ENCODE data around the gene ELMO1. TPM values are rescaled to one million over a fixed set of nuclear protein-coding genes. Genes with fewer than 3 reads are reported as not detected.

ELMO1 gene
- total and polyA plus RNA-seq, 2 donors from 2014 or later, result 6.0 to 35.4 TPM

GRCh38 chr7:37180828-37181549, 267.7 kb downstream of the ELMO1 start:
- H3K9ac ChIP-seq (ENCODE audit: low read length in 3 of 3), result no peak overlapping the region
- DNase-seq (no peak), FAIRE-seq (no peak)
- intact Hi-C loops (cut with DNase I), result no loop called here
- H3K27me3 ChIP-seq (ENCODE audit: control insufficient read depth, insufficient read depth, low read length), result no peaks in the 10 kb centered on the region
- H3K36me3 ChIP-seq (ENCODE audit: control insufficient read depth in 2 of 3, insufficient read depth in 3 of 3, low read length in 3 of 3), result no peaks in the 10 kb centered on the region
- peaks cover 0 to 7% (median 0%) of the 10 kb centered on the region in 3 donors for H3K4me1 ChIP-seq (ENCODE audit: control insufficient read depth in 2 of 3, insufficient read depth in 2 of 3, low read depth in 1 of 3, low read length in 3 of 3)
- no peaks in the 10 kb centered on the region for H3K9me3 ChIP-seq (ENCODE audit: control insufficient read depth in 2 of 3, insufficient read depth in 1 of 3, low read length in 3 of 3)
- no peak overlapping the region for H3K4me3 ChIP-seq (ENCODE audit: low read length in 3 of 3)
- no peak for TF ChIP-seq CTCF (IDR thresholded peaks at IDR 0.05; ENCODE audit: borderline replicate concordance, extremely low read depth, insufficient read depth)
- no peak overlapping the region for H3K27ac ChIP-seq (ENCODE audit: low read depth in 2 of 2, low read length in 2 of 2)

- no peak for DNase-seq
- Histone ChIP-seq H3K9me3 (ENCODE audit: control insufficient read depth in 2 of 3, insufficient read depth in 1 of 3, low read length in 3 of 3) (no peaks in the 10 kb centered on the region), H3K36me3 (ENCODE audit: control insufficient read depth in 2 of 3, insufficient read depth in 3 of 3, low read length in 3 of 3) (no peaks in the 10 kb centered on the region), H3K27me3 (ENCODE audit: control insufficient read depth, insufficient read depth, low read length) (no peaks in the 10 kb centered on the region), H3K9ac (ENCODE audit: low read length in 3 of 3) (no peak overlapping the region), H3K27ac (ENCODE audit: low read depth in 2 of 2, low read length in 2 of 2) (no peak overlapping the region), H3K4me1 (ENCODE audit: control insufficient read depth in 2 of 3, insufficient read depth in 2 of 3, low read depth in 1 of 3, low read length in 3 of 3) (no peaks in the 10 kb centered on the region), H3K4me3 (ENCODE audit: low read length in 3 of 3) (no peak overlapping the region)
- no peak for TF ChIP-seq CTCF (IDR thresholded peaks at IDR 0.05; ENCODE audit: borderline replicate concordance, extremely low read depth, insufficient read depth)
- FAIRE-seq, result no peak
- intact Hi-C loops (cut with DNase I), result no loop called here
Observed at GRCh38 chr7:37176079-37176478, 272.6 kb downstream of the ELMO1 start.

GRCh38 chr7:37174460-37174859, 274.2 kb downstream of the ELMO1 start:
- intact Hi-C loops (cut with DNase I), result no loop called here
- FAIRE-seq (no peak), DNase-seq (no peak)
- H3K27ac ChIP-seq (ENCODE audit: low read depth in 2 of 2, low read length in 2 of 2), result no peak overlapping the region
- TF ChIP-seq CTCF (IDR thresholded peaks at IDR 0.05; ENCODE audit: borderline replicate concordance, extremely low read depth, insufficient read depth), result no peak
- H3K27me3 ChIP-seq (ENCODE audit: control insufficient read depth, insufficient read depth, low read length), result no peaks in the 10 kb centered on the region
- no peaks in the 10 kb centered on the region for H3K9me3 ChIP-seq (ENCODE audit: control insufficient read depth in 2 of 3, insufficient read depth in 1 of 3, low read length in 3 of 3)
- no peak overlapping the region for H3K4me3 ChIP-seq (ENCODE audit: low read length in 3 of 3)
- H3K4me1 ChIP-seq (ENCODE audit: control insufficient read depth in 2 of 3, insufficient read depth in 2 of 3, low read depth in 1 of 3, low read length in 3 of 3), result no peaks in the 10 kb centered on the region
- H3K36me3 ChIP-seq (ENCODE audit: control insufficient read depth in 2 of 3, insufficient read depth in 3 of 3, low read length in 3 of 3), result no peaks in the 10 kb centered on the region
- H3K9ac ChIP-seq (ENCODE audit: low read length in 3 of 3), result no peak overlapping the region

- H3K4me1 ChIP-seq (ENCODE audit: control insufficient read depth in 2 of 3, insufficient read depth in 2 of 3, low read depth in 1 of 3, low read length in 3 of 3), result no peaks in the 10 kb centered on the region
- no peaks in the 10 kb centered on the region for H3K27me3 ChIP-seq (ENCODE audit: control insufficient read depth, insufficient read depth, low read length)
- H3K4me3 ChIP-seq (ENCODE audit: low read length in 3 of 3), result no peak overlapping the region
- FAIRE-seq (no peak), DNase-seq (no peak)
- intact Hi-C loops (cut with DNase I), result no loop called here
- H3K27ac ChIP-seq (ENCODE audit: low read depth in 2 of 2, low read length in 2 of 2), result no peak overlapping the region
- TF ChIP-seq CTCF (IDR thresholded peaks at IDR 0.05; ENCODE audit: borderline replicate concordance, extremely low read depth, insufficient read depth), result no peak
- H3K36me3 ChIP-seq (ENCODE audit: control insufficient read depth in 2 of 3, insufficient read depth in 3 of 3, low read length in 3 of 3), result no peaks in the 10 kb centered on the region
- H3K9me3 ChIP-seq (ENCODE audit: control insufficient read depth in 2 of 3, insufficient read depth in 1 of 3, low read length in 3 of 3), result no peaks in the 10 kb centered on the region
- no peak overlapping the region for H3K9ac ChIP-seq (ENCODE audit: low read length in 3 of 3)
Observed at GRCh38 chr7:37173670-37174069, 275.0 kb downstream of the ELMO1 start.

Measured in kidney (tissue), 14 donors.